ENCODE measurements around the gene SMIM43.
"Not testable (repeated sequence)": the region's sequence is repeated elsewhere in the genome, so short reads cannot be mapped to it uniquely, and the experiment has no call there.

The SMIM43 gene

DNA sequence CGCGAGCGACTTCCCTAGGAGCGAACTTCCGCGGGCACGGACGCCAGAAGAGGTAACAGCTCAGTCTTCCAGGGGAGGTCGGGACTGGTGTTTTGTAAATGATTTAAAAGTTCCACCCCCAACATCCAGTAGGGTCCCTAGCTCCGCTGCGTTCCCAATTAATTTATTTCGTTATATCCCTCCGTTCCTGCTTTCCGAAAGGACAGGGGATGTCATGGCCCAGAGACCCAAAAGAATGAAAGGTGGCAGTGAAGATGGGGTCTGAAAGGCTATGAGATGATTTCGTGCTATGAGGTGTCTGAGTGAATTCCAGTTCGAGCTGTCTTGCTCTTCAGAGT, 373 bp upstream of the SMIM43 start:
- no peak for DNase-seq (ENCODE audit: low read depth)
- peak overlapping the region; percentile 57 for H3K4me3 ChIP-seq (ENCODE audit: control insufficient read depth, low read depth, low read length)
- no peak for TF ChIP-seq CTCF (conservative IDR thresholded peaks at IDR 0.05; ENCODE audit: control insufficient read depth, insufficient read depth, low read depth, low read length)

DNA sequence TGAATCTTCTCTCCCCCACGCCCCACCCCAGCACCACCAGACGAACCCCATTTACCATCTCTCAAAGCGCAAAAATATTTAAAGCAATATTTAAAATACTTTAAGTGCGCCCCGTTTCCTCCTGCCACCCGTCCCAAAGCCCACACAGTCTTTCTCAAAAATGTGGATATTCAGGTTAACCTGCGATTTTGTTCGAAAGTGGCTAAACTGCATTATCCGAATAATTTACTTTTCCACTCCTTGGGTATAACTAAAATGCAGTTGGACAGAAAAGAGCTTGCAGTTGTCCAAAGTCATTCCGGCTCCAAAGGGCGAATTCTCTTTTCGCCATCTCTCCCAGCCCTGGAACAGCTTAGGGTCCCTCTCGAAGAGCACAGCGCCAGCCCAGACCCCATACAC, 662 bp downstream of the SMIM43 start:
- no peak for TF ChIP-seq CTCF (conservative IDR thresholded peaks at IDR 0.05; ENCODE audit: control insufficient read depth, insufficient read depth, low read depth, low read length)
- H3K4me3 ChIP-seq (ENCODE audit: control insufficient read depth, low read depth, low read length): peak overlapping the region; percentile 57
- DNase-seq (ENCODE audit: low read depth): no peak

DNA sequence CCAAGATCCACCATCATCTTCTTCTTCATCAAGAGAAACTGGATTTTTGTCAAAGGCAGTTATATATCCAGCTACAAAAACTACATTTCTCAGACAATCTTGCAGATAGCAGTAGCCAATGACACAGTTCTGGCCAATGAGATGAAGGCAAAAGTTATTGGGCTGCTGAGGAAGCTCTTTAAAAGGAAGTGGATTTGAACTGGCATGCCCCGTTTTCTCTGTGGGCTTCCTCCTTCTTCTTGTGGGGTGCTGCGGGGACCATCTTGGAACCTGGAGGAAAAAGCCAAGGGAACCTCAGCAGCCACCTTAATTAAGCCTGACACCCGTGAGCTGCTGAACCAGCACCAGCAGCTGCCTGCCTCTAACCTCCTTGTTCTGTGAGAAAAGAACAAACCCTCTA, 4.8 kb downstream of the SMIM43 start:
- no peak for DNase-seq (ENCODE audit: low read depth)
- no peak overlapping the region for H3K4me3 ChIP-seq (ENCODE audit: control insufficient read depth, low read depth, low read length)
- no peak for TF ChIP-seq CTCF (conservative IDR thresholded peaks at IDR 0.05; ENCODE audit: control insufficient read depth, insufficient read depth, low read depth, low read length)

- TF ChIP-seq CTCF (conservative IDR thresholded peaks at IDR 0.05; ENCODE audit: control insufficient read depth, insufficient read depth, low read depth, low read length): no peak
- DNase-seq (ENCODE audit: low read depth): peak; percentile 64
- no peak overlapping the region for H3K4me3 ChIP-seq (ENCODE audit: control insufficient read depth, low read depth, low read length)
Measured at GRCh38 chr4:121758925-121759568, 5.9 kb downstream of the SMIM43 start.

DNA sequence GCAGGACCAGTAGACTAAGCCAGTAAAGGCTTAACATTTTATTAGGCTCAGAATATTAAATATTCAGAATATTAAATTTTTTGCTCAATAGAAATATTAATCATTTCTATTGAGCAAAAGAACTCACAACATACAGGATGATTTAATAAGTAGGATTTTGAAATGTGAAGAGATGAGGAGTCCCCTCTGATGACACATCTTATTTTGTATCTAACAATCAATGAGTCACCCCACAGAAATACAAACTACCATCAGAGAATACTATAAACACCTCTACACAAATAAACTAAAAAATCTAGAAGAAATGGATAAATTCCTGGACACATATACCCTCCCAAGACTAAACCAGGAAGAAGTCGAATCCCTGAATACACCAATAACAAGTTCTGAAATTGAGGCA, 12.8 kb downstream of the SMIM43 start:
- peak; percentile 60 for DNase-seq (ENCODE audit: low read depth)
- H3K4me3 ChIP-seq (ENCODE audit: control insufficient read depth, low read depth, low read length): not testable (repeated sequence)

GRCh38 chr4:121749225-121749624, 15.7 kb downstream of the SMIM43 start:
- TF ChIP-seq CTCF (conservative IDR thresholded peaks at IDR 0.05; ENCODE audit: control insufficient read depth, insufficient read depth, low read depth, low read length): no peak
- no peak for DNase-seq (ENCODE audit: low read depth)
- no peak overlapping the region for H3K4me3 ChIP-seq (ENCODE audit: control insufficient read depth, low read depth, low read length)

DNA sequence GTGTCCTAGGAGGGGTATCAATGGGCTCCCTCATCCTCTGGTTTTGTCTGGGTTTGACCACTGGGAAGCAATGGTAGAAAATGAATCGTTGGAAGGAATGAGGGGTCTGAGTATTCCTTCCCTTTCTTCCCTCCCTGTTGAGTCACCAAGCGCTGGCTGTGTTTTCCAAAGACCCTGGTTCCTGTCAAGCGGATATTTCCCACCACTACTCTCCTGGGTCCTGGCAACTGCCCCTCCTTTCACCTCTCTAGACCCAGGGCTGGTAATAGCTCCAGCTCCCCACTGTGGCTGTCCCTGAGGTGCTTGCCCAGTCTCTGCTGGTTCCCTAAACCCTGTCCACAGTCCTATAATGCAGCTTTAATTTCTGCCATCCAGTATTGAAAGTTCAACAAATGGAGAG, 22.2 kb downstream of the SMIM43 start:
- DNase-seq (ENCODE audit: low read depth): no peak
- TF ChIP-seq CTCF (conservative IDR thresholded peaks at IDR 0.05; ENCODE audit: control insufficient read depth, insufficient read depth, low read depth, low read length): no peak
- H3K4me3 ChIP-seq (ENCODE audit: control insufficient read depth, low read depth, low read length): no peak overlapping the region
